Astrocyte (in vitro differentiated cells and primary cell): ENCODE measurements around the gene METTL23. TPM values are rescaled to one million over a fixed set of nuclear protein-coding genes. Genes with fewer than 3 reads are reported as not detected.
A peak's percentile ranks its signal among the peaks of the same experiment; 100 is the strongest.
"Not testable (repeated sequence)": the region's sequence is repeated elsewhere in the genome, so short reads cannot be mapped to it uniquely, and the experiment has no call there.

Source experiments
- DNase-seq: peaks from one replicate; pipeline ENCODE4 v3.0.0-alpha.2; 2010; ENCODE audit warnings: low read depth
- FAIRE-seq: peaks from 2 replicates; lab custom pipeline; 2011; peaks lifted over from hg19 to GRCh38; lab: Jason Lieb, UNC
- H2AFZ ChIP-seq: 2 replicates; pipeline ENCODE4 v1.6.0; 2012; ENCODE audit warnings: low read depth, low read length, inconsistent platforms
- H3K27ac ChIP-seq: 2 replicates; pipeline ENCODE4 v1.5.1; 2011; ENCODE audit warnings: low read depth, low read length, inconsistent platforms
- H3K27me3 ChIP-seq: 2 replicates; pipeline ENCODE4 v1.6.0; 2011; ENCODE audit warnings: low read length, inconsistent platforms; ENCODE audit not compliant: insufficient read depth
- H3K36me3 ChIP-seq: 2 replicates; pipeline ENCODE4 v1.5.1; 2011; ENCODE audit warnings: low read length, inconsistent platforms; ENCODE audit not compliant: insufficient read depth
- H3K4me1 ChIP-seq: 2 replicates; pipeline ENCODE4 v1.5.1; 2011; ENCODE audit warnings: low read length, inconsistent platforms; ENCODE audit not compliant: insufficient read depth
- H3K4me2 ChIP-seq: 2 replicates; pipeline ENCODE4 v1.6.0; 2012; ENCODE audit warnings: low read length, inconsistent platforms
- H3K4me3 ChIP-seq: 2 replicates; pipeline ENCODE4 v1.5.1; 2011; ENCODE audit warnings: low read depth, mild to moderate bottlenecking, low read length, inconsistent platforms; ENCODE audit not compliant: insufficient read depth
- H3K79me2 ChIP-seq: 2 replicates; pipeline ENCODE4 v1.6.0; 2012; ENCODE audit warnings: mild to moderate bottlenecking, low read length, inconsistent platforms; ENCODE audit not compliant: insufficient read depth
- H3K9ac ChIP-seq: 2 replicates; pipeline ENCODE4 v1.6.0; 2012; ENCODE audit warnings: mild to moderate bottlenecking, low read length, inconsistent platforms
- H3K9me3 ChIP-seq: 2 replicates; pipeline ENCODE4 v1.5.1; 2012; ENCODE audit warnings: low read depth, mild to moderate bottlenecking, low read length, inconsistent platforms; ENCODE audit not compliant: insufficient read depth
- H4K20me1 ChIP-seq: 2 replicates; pipeline ENCODE4 v1.6.0; 2012; ENCODE audit warnings: low read length, inconsistent platforms; ENCODE audit not compliant: insufficient read depth
- H3K27ac Mint-ChIP-seq: one replicate; pipeline ENCODE4 v1.8.0; 2021; ENCODE audit warnings: mild to moderate bottlenecking, mixed read lengths; ENCODE audit not compliant: unreplicated experiment
- H3K27me3 Mint-ChIP-seq: one replicate; pipeline ENCODE4 v1.8.0; 2021; ENCODE audit warnings: low read depth, mixed read lengths; ENCODE audit not compliant: unreplicated experiment
- H3K36me3 Mint-ChIP-seq: one replicate; pipeline ENCODE4 v1.8.0; 2021; ENCODE audit warnings: low read depth, mixed read lengths; ENCODE audit not compliant: unreplicated experiment
- H3K4me1 Mint-ChIP-seq: one replicate; pipeline ENCODE4 v1.8.0; 2021; ENCODE audit warnings: low read depth, mixed read lengths; ENCODE audit not compliant: unreplicated experiment
- H3K4me3 Mint-ChIP-seq: one replicate; pipeline ENCODE4 v1.8.0; 2021; ENCODE audit warnings: mild to moderate bottlenecking, moderate library complexity, mixed read lengths; ENCODE audit not compliant: unreplicated experiment
- H3K9me3 Mint-ChIP-seq: one replicate; pipeline ENCODE4 v1.8.0; 2021; ENCODE audit warnings: mild to moderate bottlenecking, mixed read lengths; ENCODE audit not compliant: unreplicated experiment
- EZH2 ChIP-seq: IDR thresholded peaks from 2 replicates; pipeline ENCODE4 v1.6.1; 2012; ENCODE audit warnings: mild to moderate bottlenecking, low read length, inconsistent platforms; ENCODE audit not compliant: insufficient read depth
- total RNA-seq: library from RNA; stranded (reverse); gene quantifications from 2 replicates; pipeline ENCODE4 v1.2.1, GENCODE V29; 2021
- TF ChIP-seq, protein P1 (sequence below): IDR thresholded peaks from 2 replicates; pipeline ENCODE4 v1.5.1; 2011; ENCODE audit warnings: low read depth, mild to moderate bottlenecking, inconsistent platforms, low read length, moderate library complexity; ENCODE audit not compliant: insufficient read depth

Gene METTL23
- total RNA-seq, 1 donor from 2014 or later: 24.3 TPM

DNA sequence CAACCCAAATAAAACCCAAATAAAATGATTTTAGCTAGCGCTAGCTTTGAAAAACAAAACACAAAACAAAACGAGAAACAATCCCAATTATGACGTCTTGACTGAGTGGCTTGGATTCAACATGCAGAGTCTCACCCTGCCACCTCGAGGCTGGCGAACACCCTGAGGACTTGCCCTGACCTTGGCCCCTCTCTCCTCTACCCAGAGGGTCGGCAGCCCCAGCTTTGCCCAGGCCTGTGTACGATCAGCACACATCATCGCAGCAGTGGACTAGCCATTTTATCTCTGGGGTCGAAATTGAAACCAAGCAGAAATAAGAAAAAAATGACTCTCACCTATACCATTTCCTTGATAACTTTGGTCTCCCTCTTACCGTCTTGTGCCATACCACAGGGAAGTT is 5.2 kb upstream of the METTL23 start:
- peaks cover 9% of the 10 kb centered on the region for H3K4me1 Mint-ChIP-seq
- Histone ChIP-seq H3K27me3 (no peaks in the 10 kb centered on the region), H3K9ac (no peak overlapping the region), H4K20me1 (peaks cover 66% of the 10 kb centered on the region), H3K4me3 (no peak overlapping the region), H3K9me3 (no peaks in the 10 kb centered on the region), H3K4me2 (no peak overlapping the region), H2AFZ (no peak overlapping the region), H3K27ac (no peak overlapping the region), H3K36me3 (peaks cover 60% of the 10 kb centered on the region), H3K79me2 (peaks cover 67% of the 10 kb centered on the region), H3K4me1 (peaks cover 22% of the 10 kb centered on the region)
- TF ChIP-seq, protein P1, sequence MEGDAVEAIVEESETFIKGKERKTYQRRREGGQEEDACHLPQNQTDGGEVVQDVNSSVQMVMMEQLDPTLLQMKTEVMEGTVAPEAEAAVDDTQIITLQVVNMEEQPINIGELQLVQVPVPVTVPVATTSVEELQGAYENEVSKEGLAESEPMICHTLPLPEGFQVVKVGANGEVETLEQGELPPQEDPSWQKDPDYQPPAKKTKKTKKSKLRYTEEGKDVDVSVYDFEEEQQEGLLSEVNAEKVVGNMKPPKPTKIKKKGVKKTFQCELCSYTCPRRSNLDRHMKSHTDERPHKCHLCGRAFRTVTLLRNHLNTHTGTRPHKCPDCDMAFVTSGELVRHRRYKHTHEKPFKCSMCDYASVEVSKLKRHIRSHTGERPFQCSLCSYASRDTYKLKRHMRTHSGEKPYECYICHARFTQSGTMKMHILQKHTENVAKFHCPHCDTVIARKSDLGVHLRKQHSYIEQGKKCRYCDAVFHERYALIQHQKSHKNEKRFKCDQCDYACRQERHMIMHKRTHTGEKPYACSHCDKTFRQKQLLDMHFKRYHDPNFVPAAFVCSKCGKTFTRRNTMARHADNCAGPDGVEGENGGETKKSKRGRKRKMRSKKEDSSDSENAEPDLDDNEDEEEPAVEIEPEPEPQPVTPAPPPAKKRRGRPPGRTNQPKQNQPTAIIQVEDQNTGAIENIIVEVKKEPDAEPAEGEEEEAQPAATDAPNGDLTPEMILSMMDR: no peak
- no peak for TF ChIP-seq EZH2
- peak overlapping the region; percentile 46 for H3K4me3 Mint-ChIP-seq
- no peaks in the 10 kb centered on the region for H3K9me3 Mint-ChIP-seq
- H3K27ac Mint-ChIP-seq: no peak overlapping the region
- H3K36me3 Mint-ChIP-seq: peaks cover 19% of the 10 kb centered on the region
- H3K27me3 Mint-ChIP-seq: no peaks in the 10 kb centered on the region
- FAIRE-seq (no peak), DNase-seq (no peak)

DNA sequence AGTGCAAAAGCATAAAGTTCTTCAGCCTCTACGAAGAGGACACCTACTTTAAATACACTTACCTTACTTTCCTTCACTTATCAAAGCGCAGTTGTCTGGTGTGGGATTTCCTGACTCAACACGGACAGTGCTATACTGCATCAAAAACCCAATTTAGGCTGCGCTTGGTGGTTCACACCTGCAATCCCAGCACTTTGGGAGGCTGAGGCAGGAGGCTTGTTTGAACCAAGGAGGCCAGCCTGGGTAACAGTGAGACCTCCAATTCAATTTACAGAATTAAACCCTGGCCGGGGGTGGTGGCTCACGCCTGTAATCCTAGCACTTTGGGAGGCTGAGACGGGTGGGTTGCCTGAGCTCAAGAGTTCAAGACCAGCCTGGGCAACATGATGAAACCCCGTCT is 4.4 kb upstream of the METTL23 start:
- Histone ChIP-seq H2AFZ (no peak overlapping the region), H3K4me3 (no peak overlapping the region), H3K27me3 (no peaks in the 10 kb centered on the region), H3K27ac (no peak overlapping the region), H3K4me2 (no peak overlapping the region), H4K20me1 (peaks cover 65% of the 10 kb centered on the region), H3K9ac (no peak overlapping the region), H3K79me2 (peaks cover 74% of the 10 kb centered on the region), H3K9me3 (no peaks in the 10 kb centered on the region), H3K4me1 (peaks cover 14% of the 10 kb centered on the region), H3K36me3 (peaks cover 60% of the 10 kb centered on the region)
- Mint-ChIP-seq H3K9me3 (no peaks in the 10 kb centered on the region), H3K27me3 (no peaks in the 10 kb centered on the region), H3K4me3 (no peak overlapping the region), H3K36me3 (peaks cover 19% of the 10 kb centered on the region), H3K4me1 (peaks cover 5% of the 10 kb centered on the region), H3K27ac (no peak overlapping the region)
- FAIRE-seq: no peak
- TF ChIP-seq, protein P1: no peak
- TF ChIP-seq EZH2: no peak
- DNase-seq: no peak

DNA sequence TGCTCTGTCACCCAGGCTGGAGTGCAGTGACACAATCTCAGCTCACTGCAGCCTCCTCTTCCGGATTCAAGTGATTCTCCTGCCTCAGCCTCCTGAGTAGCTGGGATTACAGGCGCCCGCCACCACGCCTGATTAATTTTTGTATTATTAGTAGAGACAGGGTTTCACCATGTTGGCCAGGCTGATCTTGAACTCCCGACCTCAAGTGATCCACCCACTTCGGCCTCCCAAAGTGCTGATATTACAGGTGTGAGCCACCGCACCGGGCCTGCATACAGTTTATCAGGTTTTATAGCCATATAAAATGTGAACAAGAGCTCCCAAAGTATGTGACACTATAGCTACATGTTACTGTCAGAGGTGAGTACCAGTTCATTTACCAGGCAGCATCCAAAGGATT is 3.7 kb upstream of the METTL23 start:
- H3K4me3 Mint-ChIP-seq: peak overlapping the region; percentile 34
- H4K20me1 ChIP-seq: peaks cover 72% of the 10 kb centered on the region
- FAIRE-seq: not testable (repeated sequence)

More for the DNA sequence above, 3.7 kb upstream of the METTL23 start:
- peaks cover 19% of the 10 kb centered on the region for H3K36me3 Mint-ChIP-seq
- H3K36me3 ChIP-seq: peaks cover 59% of the 10 kb centered on the region
- peaks cover 79% of the 10 kb centered on the region for H3K79me2 ChIP-seq
- H3K4me3 ChIP-seq, H3K9me3 ChIP-seq, H3K9ac ChIP-seq, DNase-seq, H3K27me3 Mint-ChIP-seq, H2AFZ ChIP-seq, H3K4me2 ChIP-seq, H3K27me3 ChIP-seq, H3K9me3 Mint-ChIP-seq, H3K27ac ChIP-seq, H3K27ac Mint-ChIP-seq, H3K4me1 Mint-ChIP-seq: not testable (repeated sequence)
- peaks cover 15% of the 10 kb centered on the region for H3K4me1 ChIP-seq
